GM23248 (cell line): ENCODE data around the gene UVRAG. TPM values are rescaled to one million over a fixed set of nuclear protein-coding genes. Genes with fewer than 3 reads are reported as not detected.
"Not testable (repeated sequence)": the region's sequence is repeated elsewhere in the genome, so short reads cannot be mapped to it uniquely, and the experiment has no call there.

Source experiments
- DNase-seq: peaks from one replicate; pipeline ENCODE4 v3.0.0-alpha.2; 2015
- H2AFZ ChIP-seq: fragments of 200-600 bp; sonication (generic); 2 replicates; pipeline ENCODE4 v1.6.1; 2016; ENCODE audit warnings: antibody characterized with exemption
- H3F3A ChIP-seq: fragments of 200-600 bp; sonication (generic); 2 replicates; pipeline ENCODE4 v1.6.1; 2016; ENCODE audit warnings: mild to moderate bottlenecking, antibody characterized with exemption, mixed run types; ENCODE audit not compliant: insufficient read depth
- H3K27ac ChIP-seq: fragments of 200-600 bp; sonication (generic); 2 replicates; pipeline ENCODE4 v1.5.1; 2016; ENCODE audit warnings: mild to moderate bottlenecking
- H3K27me3 ChIP-seq: fragments of 200-600 bp; sonication (generic); replicated peaks from 2 replicates; pipeline ENCODE4 v1.6.1; 2016; ENCODE audit warnings: mild to moderate bottlenecking; ENCODE audit not compliant: insufficient read depth
- H3K36me3 ChIP-seq: fragments of 200-600 bp; sonication (generic); 2 replicates; pipeline ENCODE4 v1.6.1; 2016; ENCODE audit warnings: low read depth, mild to moderate bottlenecking
- H3K4me1 ChIP-seq: fragments of 200-600 bp; sonication (generic); 2 replicates; pipeline ENCODE4 v1.6.1; 2016; ENCODE audit warnings: mild to moderate bottlenecking; ENCODE audit not compliant: insufficient read depth
- H3K4me2 ChIP-seq: fragments of 200-600 bp; sonication (generic); one replicate; pipeline ENCODE4 v1.6.1; 2016; ENCODE audit warnings: mild to moderate bottlenecking; ENCODE audit not compliant: unreplicated experiment
- H3K4me3 ChIP-seq: fragments of 200-600 bp; sonication (generic); 2 replicates; pipeline ENCODE4 v1.5.1; 2016; ENCODE audit warnings: mild to moderate bottlenecking
- H3K79me2 ChIP-seq: fragments of 200-600 bp; sonication (generic); 2 replicates; pipeline ENCODE4 v1.6.1; 2016; ENCODE audit warnings: mild to moderate bottlenecking; ENCODE audit not compliant: insufficient read depth
- H3K9ac ChIP-seq: fragments of 200-600 bp; sonication (generic); 2 replicates; pipeline ENCODE4 v1.6.1; 2016; ENCODE audit warnings: mild to moderate bottlenecking
- H3K9me2 ChIP-seq: fragments of 200-600 bp; sonication (generic); 2 replicates; pipeline ENCODE4 v1.6.1; 2016; ENCODE audit warnings: mixed run types, mild to moderate bottlenecking, moderate library complexity; ENCODE audit not compliant: insufficient read depth
- H3K9me3 ChIP-seq: fragments of 200-600 bp; sonication (generic); one replicate; pipeline ENCODE4 v1.6.1; 2017; ENCODE audit warnings: low read depth
- H4K20me1 ChIP-seq: fragments of 200-600 bp; sonication (generic); 2 replicates; pipeline ENCODE4 v1.6.0; 2016; ENCODE audit not compliant: insufficient read depth
- EZH2 ChIP-seq: fragments of 200-600 bp; sonication (generic); IDR thresholded peaks from 2 replicates; pipeline ENCODE4 v1.6.1; 2018; ENCODE audit warnings: antibody characterized with exemption, mild to moderate bottlenecking; ENCODE audit not compliant: insufficient read depth, poor library complexity, severe bottlenecking
- EZH2phosphoT487 ChIP-seq: fragments of 200-600 bp; sonication (generic); IDR thresholded peaks from 2 replicates; pipeline ENCODE4 v1.6.1; 2018; ENCODE audit warnings: antibody characterized with exemption, moderate library complexity, mild to moderate bottlenecking, low read depth; ENCODE audit not compliant: insufficient read depth
- WGBS, 2 experiments: methylation state at CpG; one replicate each; pipeline ENCODE4 v1.1.6; 2015 to 2017; ENCODE audit warnings: low lambda C conversion rate in 2 of 2, low coverage in 1 of 2; ENCODE audit errors: missing lambda C conversion rate in 2 of 2; 5-methylcytosine and 5-hydroxymethylcytosine counted together
- in situ Hi-C: fragments of 300-500 bp; cut with MboI; formaldehyde crosslinking; loops from 2 replicates; pipeline ENCODE4 v1.15.0; 2020
- polyA plus RNA-seq: library from polyadenylated mRNA; unstranded; fragments of >200 nt; fragmentation: Nextera tagmentation; extraction: Ambion mirVana; gene quantifications from 2 replicates; pipeline ENCODE4 v1.2.1, GENCODE V29; 2016
- total RNA-seq: library from RNA; depleted of rRNA; stranded (reverse); fragments of >200 nt; shearing (Covaris generic); gene quantifications from 2 replicates; pipeline ENCODE4 v1.2.3, GENCODE V29; 2014

The UVRAG gene
- total and polyA plus RNA-seq, 2 experiments from 2014 or later = 9.9 to 11.0 TPM

DNA sequence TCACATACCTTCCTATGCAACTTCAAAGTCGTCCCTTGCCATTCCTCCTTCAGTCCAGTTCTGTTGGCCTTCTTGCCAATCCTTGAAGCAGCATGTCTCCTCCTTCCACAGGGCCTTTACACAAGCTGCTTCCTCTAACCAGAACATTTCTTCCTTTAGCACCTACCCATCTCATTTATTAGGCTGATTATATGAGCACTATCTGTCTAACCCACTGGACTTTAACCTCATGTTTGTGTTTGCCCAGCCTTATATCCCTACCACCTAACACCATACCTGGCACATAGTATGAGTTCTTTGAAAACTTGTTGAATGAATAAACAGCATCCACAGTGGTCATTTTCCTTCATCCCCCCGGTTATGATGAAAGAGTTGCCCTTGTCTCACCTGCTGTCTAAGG lies 236.9 kb downstream of the UVRAG start:
- no peaks in the 10 kb centered on the region for H3K9me2 ChIP-seq
- H3K9me3 ChIP-seq = no peaks in the 10 kb centered on the region
- H3F3A ChIP-seq = 0 out of 2 replicates have a peak, but pooled peaks cover 6% of the 10 kb centered on the region
- H3K27ac ChIP-seq = no peak overlapping the region
- H3K79me2 ChIP-seq = no peaks in the 10 kb centered on the region
- H3K27me3 ChIP-seq = no peaks in the 10 kb centered on the region
- WGBS, 2 experiments = 96 to 100% methylated on average over 2 of the region's 2 CpGs
- no peak for DNase-seq
- H3K4me2 ChIP-seq = no peak overlapping the region
- TF ChIP-seq EZH2 (no peak), EZH2phosphoT487 (no peak)
- no peak overlapping the region for H3K9ac ChIP-seq
- in situ Hi-C loops = no loop called here
- H2AFZ ChIP-seq = no peak overlapping the region
- no peaks in the 10 kb centered on the region for H4K20me1 ChIP-seq
- no peaks in the 10 kb centered on the region for H3K36me3 ChIP-seq
- no peak overlapping the region for H3K4me3 ChIP-seq
- H3K4me1 ChIP-seq = peaks cover 11% of the 10 kb centered on the region

DNA sequence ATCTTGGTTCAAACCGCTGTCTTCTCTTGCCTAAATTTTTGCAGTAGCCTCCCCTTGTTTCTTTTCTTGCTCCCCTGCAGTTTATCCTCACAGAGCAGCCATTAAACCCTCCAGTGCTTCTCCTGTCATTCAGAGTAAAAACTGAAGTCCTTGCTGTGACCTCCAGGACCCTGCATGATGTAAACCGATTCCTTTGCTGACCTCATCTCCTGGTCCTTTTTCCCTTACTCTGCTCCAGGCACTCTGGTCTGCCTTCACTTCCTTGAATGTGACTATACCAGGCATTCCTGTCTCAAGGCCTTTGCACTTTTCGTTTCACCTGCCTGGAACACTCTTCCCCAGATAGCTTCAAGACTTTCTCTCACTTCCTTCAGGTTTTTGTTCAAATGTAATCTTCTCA lies 239.3 kb downstream of the UVRAG start:
- no peak overlapping the region for H2AFZ ChIP-seq
- H3K27me3 ChIP-seq = no peaks in the 10 kb centered on the region
- no peak overlapping the region for H3K9ac ChIP-seq
- WGBS, 2 experiments = 97 to 98% methylated on average over 3 of the region's 3 CpGs
- H3K9me3 ChIP-seq = no peaks in the 10 kb centered on the region
- no peaks in the 10 kb centered on the region for H3K79me2 ChIP-seq
- H3K9me2 ChIP-seq = no peaks in the 10 kb centered on the region
- H3K4me3 ChIP-seq = no peak overlapping the region
- H4K20me1 ChIP-seq = no peaks in the 10 kb centered on the region
- no peak overlapping the region for H3K4me2 ChIP-seq
- no peaks in the 10 kb centered on the region for H3K36me3 ChIP-seq
- H3F3A ChIP-seq = no peaks in the 10 kb centered on the region
- no peaks in the 10 kb centered on the region for H3K4me1 ChIP-seq
- in situ Hi-C loops = no loop called here
- TF ChIP-seq EZH2 (no peak), EZH2phosphoT487 (no peak)
- H3K27ac ChIP-seq = no peak overlapping the region
- no peak for DNase-seq

DNA sequence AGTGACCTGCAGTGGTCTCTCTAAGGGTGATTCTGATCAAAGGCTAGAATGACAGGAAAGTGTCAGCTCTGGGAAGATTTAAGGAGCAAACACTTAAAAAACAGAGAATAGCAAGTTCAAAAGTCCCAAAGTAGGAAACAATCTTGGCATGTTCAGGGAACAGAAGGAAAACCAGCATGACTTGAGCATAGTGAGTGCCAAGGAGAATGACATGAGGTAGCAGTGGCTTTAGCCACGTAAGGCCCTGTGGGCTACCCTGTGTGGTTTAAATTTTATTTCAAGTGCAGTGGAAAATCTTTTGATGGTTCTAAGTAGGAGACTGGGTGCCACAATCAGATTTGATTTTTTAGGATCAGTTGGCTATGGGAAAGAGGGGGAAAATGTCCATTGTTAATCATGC lies 241.9 kb downstream of the UVRAG start:
- Histone ChIP-seq H3K9ac (no peak overlapping the region), H2AFZ (no peak overlapping the region), H3K9me3 (no peaks in the 10 kb centered on the region), H3K79me2 (no peaks in the 10 kb centered on the region), H3K27me3 (no peaks in the 10 kb centered on the region), H3K4me1 (no peaks in the 10 kb centered on the region), H3K36me3 (no peaks in the 10 kb centered on the region), H3K9me2 (no peaks in the 10 kb centered on the region), H4K20me1 (no peaks in the 10 kb centered on the region), H3K4me3 (no peak overlapping the region), H3K27ac (no peak overlapping the region), H3F3A (no peaks in the 10 kb centered on the region), H3K4me2 (no peak overlapping the region)
- no peak for DNase-seq
- WGBS, 2 experiments = 92 to 97% methylated on average over 1 of the region's 1 CpG
- no peak for TF ChIP-seq EZH2
- no peak for TF ChIP-seq EZH2phosphoT487
- in situ Hi-C loops = no loop called here

DNA sequence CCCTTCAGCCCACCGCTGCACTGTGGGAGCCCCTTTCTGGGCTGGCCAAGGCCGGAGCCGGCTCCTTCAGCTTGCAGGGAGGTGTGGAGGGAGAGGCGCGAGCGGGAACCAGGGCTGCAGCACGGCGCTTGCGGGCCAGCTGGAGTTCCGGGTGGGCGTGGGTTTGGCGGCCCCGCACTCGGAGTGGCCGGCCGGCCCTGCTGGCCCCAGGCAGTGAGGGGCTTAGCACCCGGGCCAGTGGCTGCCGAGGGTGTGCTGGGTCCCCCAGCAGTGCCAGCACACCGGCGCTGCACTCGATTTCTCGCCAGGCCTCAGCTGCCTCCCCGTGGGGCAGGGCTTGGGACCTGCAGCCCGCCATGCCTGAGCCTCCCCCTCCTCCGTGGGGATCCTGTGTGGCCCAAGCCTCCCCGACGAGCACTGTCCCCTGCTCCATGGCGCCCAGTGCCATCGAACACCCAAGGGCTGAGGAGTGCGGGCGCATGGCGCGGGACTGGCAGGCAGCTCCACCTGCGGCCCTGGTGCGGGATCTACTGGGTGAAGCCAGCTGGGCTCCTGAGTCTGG lies 245.5 kb downstream of the UVRAG start:
- H3K36me3 ChIP-seq, H3K9ac ChIP-seq, H3K4me2 ChIP-seq, H4K20me1 ChIP-seq, H3K79me2 ChIP-seq, in situ Hi-C loops, H3F3A ChIP-seq, H2AFZ ChIP-seq, H3K9me2 ChIP-seq, H3K27ac ChIP-seq, H3K4me1 ChIP-seq, DNase-seq, H3K9me3 ChIP-seq, H3K4me3 ChIP-seq, H3K27me3 ChIP-seq: not testable (repeated sequence)
- WGBS, 2 experiments = 98 to 99% methylated on average over 23 to 26 of the region's 35 CpGs

- Histone ChIP-seq H3K4me2 (no peak overlapping the region), H3K4me3 (no peak overlapping the region), H2AFZ (no peak overlapping the region), H3K9ac (no peak overlapping the region), H3K36me3 (no peaks in the 10 kb centered on the region), H3K9me2 (no peaks in the 10 kb centered on the region), H4K20me1 (no peaks in the 10 kb centered on the region), H3F3A (no peaks in the 10 kb centered on the region), H3K4me1 (no peaks in the 10 kb centered on the region), H3K9me3 (no peaks in the 10 kb centered on the region), H3K27me3 (no peaks in the 10 kb centered on the region), H3K27ac (no peak overlapping the region), H3K79me2 (no peaks in the 10 kb centered on the region)
- no peak for DNase-seq
- in situ Hi-C loops = no loop called here
- no peak for TF ChIP-seq EZH2phosphoT487
- TF ChIP-seq EZH2 = no peak
- WGBS, 2 experiments = 70 to 71% methylated on average over 6 of the region's 6 CpGs
Measured at GRCh38 chr11:76062733-76063132, 247.7 kb downstream of the UVRAG start.
